Activated CD8-positive, alpha-beta T cell treated with anti-CD3 and anti-CD28 coated beads for 36 hours (primary cell): Measurements from ENCODE around the gene ZHX3. TPM values are rescaled to one million over a fixed set of nuclear protein-coding genes. Genes with fewer than 3 reads are reported as not detected.

Experiments
- ATAC-seq: fragments of 200-7000 bp; cut with Tn5 transposase; one replicate; pipeline ENCODE4 v1.10.0; 2021; ENCODE audit warnings: mild to moderate bottlenecking, moderate library complexity
- CTCF ChIA-PET: fragments of 350-600 bp; sonication (Branson Sonifier 250); formaldehyde crosslinking; loops from one replicate; lab custom pipeline; 2021; ENCODE audit warnings: antibody characterized with exemption; lab: Charles Lee
- POLR2A ChIA-PET: fragments of 350-600 bp; sonication (Branson Sonifier 250); formaldehyde crosslinking; loops from one replicate; lab custom pipeline; 2021; ENCODE audit warnings: antibody characterized with exemption; lab: Charles Lee
- DNase-seq: peaks from one replicate; pipeline ENCODE4 v3.0.0-alpha.2; 2020
- H3K27ac Mint-ChIP-seq: one replicate; pipeline ENCODE4 v1.8.0; 2021; ENCODE audit warnings: mild to moderate bottlenecking, mixed read lengths
- H3K27me3 Mint-ChIP-seq: one replicate; pipeline ENCODE4 v1.8.0; 2021; ENCODE audit warnings: mixed read lengths
- H3K36me3 Mint-ChIP-seq: one replicate; pipeline ENCODE4 v1.8.0; 2021; ENCODE audit warnings: low read depth, mixed read lengths
- H3K4me1 Mint-ChIP-seq: one replicate; pipeline ENCODE4 v1.8.0; 2021; ENCODE audit warnings: low read depth, mixed read lengths
- H3K4me3 Mint-ChIP-seq: one replicate; pipeline ENCODE4 v1.8.0; 2021; ENCODE audit warnings: mild to moderate bottlenecking, moderate library complexity, mixed read lengths
- H3K9me3 Mint-ChIP-seq: one replicate; pipeline ENCODE4 v1.8.0; 2021; ENCODE audit warnings: mixed read lengths
- intact Hi-C: fragments of 100-400 bp; cut with micrococcal nuclease; formaldehyde crosslinking; loops from one replicate; pipeline ENCODE4 v1.10.0; 2022
- total RNA-seq, 2 experiments: library from RNA; stranded (reverse); gene quantifications; one replicate each; pipeline ENCODE4 v1.2.3, GENCODE V29; 2021
- TF ChIP-seq, protein P1 (sequence below): fragments of 200-600 bp; IDR thresholded peaks from one replicate; pipeline ENCODE4 v1.8.0; 2022; ENCODE audit warnings: antibody characterized with exemption, mild to moderate bottlenecking

Gene ZHX3
- total RNA-seq, 2 experiments from 2014 or later = 14.1 to 14.2 TPM

DNA sequence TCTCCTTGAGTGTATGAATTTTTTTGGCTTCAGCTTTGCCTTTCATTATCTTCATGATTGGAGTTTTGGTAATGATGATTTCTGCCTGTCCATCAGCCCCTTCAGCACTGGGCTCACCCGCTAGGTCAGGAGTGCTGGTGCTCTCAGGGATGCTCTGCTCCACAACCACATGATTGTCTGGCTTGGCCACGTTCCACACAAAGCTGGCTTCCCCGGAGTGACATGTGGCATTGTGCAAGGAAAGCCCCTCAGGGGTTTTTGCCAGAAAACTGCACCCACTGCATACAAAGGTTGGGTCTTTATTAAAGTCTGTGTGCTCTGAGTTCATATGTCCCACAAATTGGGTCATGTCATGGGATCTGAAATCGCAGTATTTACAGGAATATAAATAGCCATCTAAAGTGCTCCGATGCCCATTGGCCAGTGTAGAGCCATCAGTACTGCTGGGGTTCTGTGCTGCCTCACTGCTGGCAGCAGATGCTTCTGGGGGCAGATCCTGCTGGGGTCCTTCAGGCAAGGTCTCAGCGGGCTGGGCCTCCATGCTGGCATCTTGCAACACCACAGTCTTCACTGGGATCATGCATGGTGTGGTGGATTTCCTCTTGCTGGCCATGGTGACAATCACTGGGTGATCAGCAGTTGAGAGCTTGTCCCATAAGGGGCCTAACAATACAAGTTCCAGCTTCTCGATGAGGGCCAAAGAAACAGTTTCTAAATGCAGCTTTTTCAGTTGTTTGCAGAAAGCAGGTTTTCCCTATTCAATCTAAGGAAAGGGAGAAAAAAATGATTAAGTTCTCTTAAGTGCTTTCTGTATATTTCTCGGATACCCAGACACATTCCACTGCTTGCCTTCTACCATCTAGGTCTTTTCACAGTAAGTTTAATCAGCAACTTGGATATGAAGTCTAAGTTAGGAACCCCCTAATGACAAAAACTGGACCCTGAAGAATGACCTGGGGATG is 112.9 kb downstream of the ZHX3 start:
- Mint-ChIP-seq H3K4me1 (no peaks in the 10 kb centered on the region), H3K4me3 (no peak overlapping the region), H3K27me3 (no peaks in the 10 kb centered on the region), H3K27ac (no peak overlapping the region), H3K36me3 (peaks cover 6% of the 10 kb centered on the region), H3K9me3 (peaks cover 1% of the 10 kb centered on the region)
- ChIA-PET POLR2A (no interaction called here), CTCF (interaction anchor here (1.4 kb wide), 1 partner anchor 32 kb away, joined by 3 read pairs; no protein-coding TSS in a partner anchor)
- DNase-seq (no peak), ATAC-seq (no peak)
- intact Hi-C loops = no loop called here
- TF ChIP-seq, protein P1, sequence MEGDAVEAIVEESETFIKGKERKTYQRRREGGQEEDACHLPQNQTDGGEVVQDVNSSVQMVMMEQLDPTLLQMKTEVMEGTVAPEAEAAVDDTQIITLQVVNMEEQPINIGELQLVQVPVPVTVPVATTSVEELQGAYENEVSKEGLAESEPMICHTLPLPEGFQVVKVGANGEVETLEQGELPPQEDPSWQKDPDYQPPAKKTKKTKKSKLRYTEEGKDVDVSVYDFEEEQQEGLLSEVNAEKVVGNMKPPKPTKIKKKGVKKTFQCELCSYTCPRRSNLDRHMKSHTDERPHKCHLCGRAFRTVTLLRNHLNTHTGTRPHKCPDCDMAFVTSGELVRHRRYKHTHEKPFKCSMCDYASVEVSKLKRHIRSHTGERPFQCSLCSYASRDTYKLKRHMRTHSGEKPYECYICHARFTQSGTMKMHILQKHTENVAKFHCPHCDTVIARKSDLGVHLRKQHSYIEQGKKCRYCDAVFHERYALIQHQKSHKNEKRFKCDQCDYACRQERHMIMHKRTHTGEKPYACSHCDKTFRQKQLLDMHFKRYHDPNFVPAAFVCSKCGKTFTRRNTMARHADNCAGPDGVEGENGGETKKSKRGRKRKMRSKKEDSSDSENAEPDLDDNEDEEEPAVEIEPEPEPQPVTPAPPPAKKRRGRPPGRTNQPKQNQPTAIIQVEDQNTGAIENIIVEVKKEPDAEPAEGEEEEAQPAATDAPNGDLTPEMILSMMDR = no peak

DNA sequence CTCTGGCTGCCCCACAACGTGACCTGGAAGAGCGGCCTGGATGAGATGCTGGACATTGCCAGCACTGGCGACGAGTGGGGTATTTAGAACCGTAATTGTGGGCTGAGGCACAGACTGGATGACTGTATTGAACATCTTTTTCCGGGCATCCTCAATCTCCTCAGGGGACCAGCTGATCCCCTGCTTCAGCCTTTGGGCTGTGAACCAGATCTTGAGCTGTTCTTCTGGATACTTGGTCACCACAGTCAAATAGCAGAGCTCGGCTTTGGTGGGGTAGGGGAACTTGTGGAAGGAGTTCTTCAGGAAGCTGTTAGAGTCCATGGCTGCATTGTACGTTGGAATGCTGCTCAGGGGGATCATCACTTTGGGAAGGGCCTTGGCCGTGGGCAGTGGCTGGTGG is 113.9 kb downstream of the ZHX3 start:
- no peak for DNase-seq
- intact Hi-C loops = no loop called here
- no peaks in the 10 kb centered on the region for H3K4me1 Mint-ChIP-seq
- peaks cover 7% of the 10 kb centered on the region for H3K9me3 Mint-ChIP-seq
- ChIA-PET CTCF (interaction anchor here (0.9 to 1.4 kb wide), 3 partner anchors 10 to 277 kb away, joined by 3 to 4 read pairs (median 3); no protein-coding TSS in a partner anchor), POLR2A (no interaction called here)
- no peaks in the 10 kb centered on the region for H3K27me3 Mint-ChIP-seq
- H3K36me3 Mint-ChIP-seq = peaks cover 13% of the 10 kb centered on the region
- H3K4me3 Mint-ChIP-seq = no peak overlapping the region
- ATAC-seq = no peak
- TF ChIP-seq, protein P1 = no peak
- no peak overlapping the region for H3K27ac Mint-ChIP-seq

DNA sequence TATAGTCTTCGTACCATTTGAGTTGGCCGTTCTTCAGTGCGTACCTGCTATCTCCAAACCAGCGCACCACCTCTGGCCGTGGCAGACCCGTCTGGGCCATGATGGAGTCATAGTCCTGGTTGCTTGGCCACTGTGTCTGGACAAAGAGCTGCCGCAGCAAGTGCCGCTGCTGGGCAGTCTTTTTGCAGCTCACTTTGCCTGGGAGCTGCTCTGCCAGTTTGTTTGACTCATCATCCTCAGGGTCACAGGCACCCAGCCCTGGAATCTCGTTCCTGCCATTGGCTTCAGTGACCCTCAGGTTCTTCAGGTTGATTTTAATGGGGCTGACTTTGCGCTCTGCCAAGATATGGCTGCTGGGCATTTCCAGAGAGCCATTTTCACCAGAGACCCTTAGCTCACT is 115.1 kb downstream of the ZHX3 start:
- TF ChIP-seq, protein P1 = no peak
- H3K27ac Mint-ChIP-seq = no peak overlapping the region
- ATAC-seq = no peak
- intact Hi-C loops = no loop called here
- no peaks in the 10 kb centered on the region for H3K4me1 Mint-ChIP-seq
- peaks cover 17% of the 10 kb centered on the region for H3K36me3 Mint-ChIP-seq
- DNase-seq = no peak
- peaks cover 11% of the 10 kb centered on the region for H3K9me3 Mint-ChIP-seq
- ChIA-PET CTCF (interaction anchor here (1.2 to 2.1 kb wide), 3 partner anchors 13 to 30 kb away, joined by 4 to 5 read pairs (median 4); no protein-coding TSS in a partner anchor), POLR2A (interaction anchor here (0.8 kb wide), 1 partner anchor 108 kb away, joined by 3 read pairs; no protein-coding TSS in a partner anchor)
- H3K27me3 Mint-ChIP-seq = no peaks in the 10 kb centered on the region
- no peak overlapping the region for H3K4me3 Mint-ChIP-seq

DNA sequence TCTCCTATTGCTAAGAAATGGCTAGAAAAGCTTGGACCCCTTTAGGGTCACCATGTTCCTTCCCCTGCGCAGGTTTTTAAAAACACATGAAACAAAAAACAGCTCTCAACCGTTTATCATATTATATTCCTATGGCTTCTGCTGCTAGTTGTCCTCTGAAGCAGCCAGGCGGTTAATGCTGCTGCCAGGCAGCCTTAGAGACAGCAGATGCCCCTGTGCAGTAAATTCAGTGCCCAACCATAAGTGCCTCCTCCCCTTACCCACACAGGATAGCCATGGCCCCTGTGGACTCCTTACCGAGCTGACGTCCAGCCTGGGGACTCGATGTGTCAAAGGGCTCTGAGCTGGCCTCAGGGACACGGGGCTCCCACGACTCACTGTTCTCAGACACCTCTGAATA is 115.8 kb downstream of the ZHX3 start:
- no peak overlapping the region for H3K4me3 Mint-ChIP-seq
- H3K9me3 Mint-ChIP-seq = peaks cover 11% of the 10 kb centered on the region
- H3K4me1 Mint-ChIP-seq = peaks cover 2% of the 10 kb centered on the region
- no peak for DNase-seq
- intact Hi-C loops = no loop called here
- TF ChIP-seq, protein P1 = no peak
- CTCF ChIA-PET = interaction anchor here (1.1 to 2.1 kb wide), 5 partner anchors 13 to 66 kb away, joined by 3 to 5 read pairs (median 4); no protein-coding TSS in a partner anchor
- H3K36me3 Mint-ChIP-seq = peaks cover 18% of the 10 kb centered on the region
- H3K27me3 Mint-ChIP-seq = no peaks in the 10 kb centered on the region
- H3K27ac Mint-ChIP-seq = no peak overlapping the region
- POLR2A ChIA-PET = no interaction called here
- no peak for ATAC-seq
